Muscle layer of colon (tissue), 2 donors: ENCODE data around the gene CORO2A.

Experiments used
- H3K27ac ChIP-seq: one replicate; pipeline ENCODE4 v1.7.0; 2013; ENCODE audit warnings: low read depth, mild to moderate bottlenecking, low read length, moderate library complexity
- H3K27me3 ChIP-seq, 2 donors: one replicate each; pipeline ENCODE4 v1.7.0; 2013; ENCODE audit warnings: low read length in 2 of 2, mild to moderate bottlenecking in 2 of 2; ENCODE audit not compliant: insufficient read depth in 2 of 2, control insufficient read depth in 1 of 2
- H3K36me3 ChIP-seq: one replicate; pipeline ENCODE4 v1.7.0; 2013; ENCODE audit warnings: mild to moderate bottlenecking, low read length; ENCODE audit not compliant: insufficient read depth
- H3K4me1 ChIP-seq: one replicate; pipeline ENCODE4 v1.7.0; 2013; ENCODE audit warnings: mild to moderate bottlenecking, low read length; ENCODE audit not compliant: insufficient read depth
- H3K4me3 ChIP-seq, 2 donors: one replicate each; pipeline ENCODE4 v1.7.0; 2013; ENCODE audit warnings: low read length in 2 of 2, low read depth in 1 of 2, mild to moderate bottlenecking in 1 of 2, moderate library complexity in 1 of 2
- H3K9ac ChIP-seq: one replicate; pipeline ENCODE4 v1.7.0; 2013; ENCODE audit warnings: low read length
- H3K9me3 ChIP-seq: one replicate; pipeline ENCODE4 v1.7.0; 2013; ENCODE audit warnings: mild to moderate bottlenecking, low read length
- donor health status: abdominal sarcoma.
- donor health status: Adenocarcinoma of cecum.

Gene CORO2A

DNA sequence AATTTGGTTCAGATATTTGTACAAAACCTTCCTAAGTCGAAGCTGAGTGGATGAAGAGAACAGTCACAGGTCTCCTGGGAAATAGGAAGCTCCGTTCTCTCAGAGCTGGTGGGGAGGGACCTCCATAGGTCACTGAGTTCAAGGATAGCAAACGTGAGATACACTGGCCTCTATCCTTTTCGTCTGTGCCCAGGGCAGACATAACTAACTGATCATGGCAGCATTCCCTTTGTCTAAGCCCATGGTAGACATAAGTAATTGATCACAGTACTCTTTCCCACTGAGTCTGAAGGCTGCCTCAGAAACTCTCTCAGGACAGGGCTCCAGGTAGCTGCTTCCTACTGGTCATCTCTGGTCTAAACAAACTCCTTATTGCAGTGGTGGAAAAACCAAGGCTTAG lies 12.3 kb upstream of the CORO2A start:
- H3K4me1 ChIP-seq: no peaks in the 10 kb centered on the region
- H3K27me3 ChIP-seq: no peaks in the 10 kb centered on the region
- H3K9ac ChIP-seq: no peak overlapping the region
- no peaks in the 10 kb centered on the region for H3K36me3 ChIP-seq
- H3K9me3 ChIP-seq: no peaks in the 10 kb centered on the region
- no peak overlapping the region for H3K27ac ChIP-seq
- H3K4me3 ChIP-seq: no peak overlapping the region

DNA sequence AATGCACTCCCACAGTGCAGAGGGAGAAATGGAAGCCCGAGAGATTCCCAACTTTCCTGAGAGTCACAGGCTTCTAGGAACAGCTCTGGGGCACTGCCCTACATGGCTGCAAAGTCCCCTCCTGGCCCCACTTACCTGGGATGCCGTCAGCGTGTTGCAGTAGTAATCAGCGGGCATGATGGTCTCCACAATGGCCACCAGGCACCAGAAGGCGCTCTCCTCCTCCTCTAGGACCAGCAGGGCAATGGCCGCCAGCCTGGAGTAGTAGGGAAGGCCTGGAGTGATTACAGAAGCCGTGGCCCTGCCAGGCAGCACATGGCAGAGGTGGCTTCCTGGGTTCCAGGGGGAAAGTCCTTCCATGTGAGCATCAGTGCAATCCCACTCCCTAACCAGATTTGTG lies 10.7 kb upstream of the CORO2A start:
- H3K4me1 ChIP-seq: no peaks in the 10 kb centered on the region

DNA sequence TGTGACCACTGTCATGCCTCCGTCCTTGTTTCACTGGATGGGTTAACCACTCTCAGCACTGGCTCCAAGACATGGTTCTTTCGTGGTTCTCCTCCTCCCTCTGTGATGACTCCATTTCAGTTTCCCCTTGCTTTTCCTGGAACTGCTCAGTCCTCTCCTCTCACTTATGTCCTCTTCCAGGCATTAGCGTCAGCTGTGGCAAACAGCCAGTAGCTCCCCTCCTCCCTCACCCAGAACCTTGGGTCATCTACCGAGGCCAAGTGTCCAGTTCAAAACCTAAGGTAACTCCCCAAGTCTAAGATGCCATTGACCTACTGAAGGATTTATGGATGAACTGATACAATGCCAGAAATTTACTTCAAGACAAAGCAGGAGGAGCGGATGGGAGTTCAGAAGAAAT lies 9.8 kb upstream of the CORO2A start:
- Histone ChIP-seq H3K4me3 (no peak overlapping the region), H3K36me3 (no peaks in the 10 kb centered on the region), H3K27me3 (no peaks in the 10 kb centered on the region), H3K9me3 (no peaks in the 10 kb centered on the region), H3K4me1 (no peaks in the 10 kb centered on the region), H3K9ac (no peak overlapping the region), H3K27ac (no peak overlapping the region)

More for the DNA sequence above, 10.7 kb upstream of the CORO2A start:
- H3K27ac ChIP-seq: no peak overlapping the region
- H3K9me3 ChIP-seq: no peaks in the 10 kb centered on the region
- no peaks in the 10 kb centered on the region for H3K36me3 ChIP-seq
- no peaks in the 10 kb centered on the region for H3K27me3 ChIP-seq
- no peak overlapping the region for H3K4me3 ChIP-seq
- H3K9ac ChIP-seq: no peak overlapping the region

DNA sequence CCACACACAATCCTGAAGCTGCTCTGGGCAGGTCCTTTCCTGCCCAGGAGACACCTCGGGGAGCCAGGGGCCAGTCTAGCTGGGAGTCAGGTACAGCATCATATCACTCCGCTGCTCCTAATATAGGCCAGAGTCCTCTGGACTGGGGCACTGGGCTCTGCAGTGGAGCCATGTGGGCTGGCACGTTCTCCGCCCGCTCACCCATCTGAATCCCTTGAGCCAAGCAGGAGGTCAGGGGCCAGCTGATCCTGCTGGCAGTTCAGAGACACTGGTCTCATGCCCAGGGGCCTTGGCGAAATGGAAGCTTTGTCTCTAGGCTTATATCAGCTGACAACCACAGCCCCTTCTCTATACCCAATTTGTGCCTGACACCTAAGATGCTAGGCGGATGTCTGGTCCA lies 9.3 kb upstream of the CORO2A start:
- Histone ChIP-seq H3K27ac (no peak overlapping the region), H3K36me3 (no peaks in the 10 kb centered on the region), H3K9ac (no peak overlapping the region), H3K27me3 (no peaks in the 10 kb centered on the region), H3K4me1 (no peaks in the 10 kb centered on the region), H3K4me3 (no peak overlapping the region), H3K9me3 (no peaks in the 10 kb centered on the region)

DNA sequence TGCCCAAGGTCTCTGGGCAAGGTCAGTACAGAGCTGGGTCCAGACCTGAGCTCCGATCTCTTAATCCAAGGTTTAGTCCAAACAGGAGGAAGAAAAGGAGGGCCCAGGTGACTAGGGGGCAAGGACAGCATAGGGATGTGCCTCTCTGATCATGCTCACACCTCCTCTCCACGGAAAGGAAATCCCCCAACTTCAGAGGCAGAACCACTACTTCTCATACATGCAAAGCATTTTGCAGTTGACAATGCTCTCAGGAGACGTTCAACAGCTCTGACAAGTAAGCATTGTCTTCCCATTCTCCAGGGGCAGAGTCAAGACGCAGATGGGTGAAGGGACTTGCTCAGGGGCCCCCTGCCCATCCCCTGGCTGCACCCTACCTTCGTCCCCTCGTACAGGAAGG lies 8.7 kb upstream of the CORO2A start:
- Histone ChIP-seq H3K9me3 (no peaks in the 10 kb centered on the region), H3K27ac (no peak overlapping the region), H3K27me3 (no peaks in the 10 kb centered on the region), H3K4me1 (no peaks in the 10 kb centered on the region), H3K9ac (no peak overlapping the region), H3K4me3 (no peak overlapping the region), H3K36me3 (no peaks in the 10 kb centered on the region)

DNA sequence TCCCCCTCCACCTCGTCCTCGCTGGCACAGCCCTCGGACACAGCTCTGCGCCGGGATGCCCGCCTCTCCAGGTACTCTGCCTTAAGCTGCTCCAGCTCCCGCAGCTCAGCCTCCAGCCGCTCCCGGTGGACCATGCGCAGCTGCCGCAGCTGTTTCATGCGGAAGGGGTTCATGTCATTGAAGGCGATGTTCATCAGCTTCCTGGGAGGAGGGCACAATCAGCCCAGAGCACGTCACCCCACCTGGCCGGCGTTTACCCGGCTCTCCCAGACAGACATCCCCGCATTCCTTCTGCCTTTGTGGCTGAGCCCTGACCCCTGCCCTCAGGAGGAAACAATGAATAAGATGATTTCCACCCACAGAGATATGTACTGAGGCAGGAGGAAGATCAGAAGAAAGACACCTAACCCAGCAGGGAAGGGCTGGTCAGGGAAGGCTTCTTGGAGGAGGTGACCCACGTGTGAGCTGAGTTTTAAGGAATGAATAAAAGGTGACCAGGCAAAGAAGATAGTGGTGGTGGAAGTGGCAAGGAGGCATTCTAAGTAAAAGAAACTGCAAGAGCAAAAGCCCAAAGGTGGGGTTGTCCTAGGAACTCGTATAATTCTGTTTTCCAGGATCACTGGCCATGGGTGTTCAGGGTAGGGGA lies 7.1 kb upstream of the CORO2A start:
- no peaks in the 10 kb centered on the region for H3K4me1 ChIP-seq
- no peak overlapping the region for H3K27ac ChIP-seq
- no peak overlapping the region for H3K4me3 ChIP-seq
- H3K36me3 ChIP-seq: no peaks in the 10 kb centered on the region
- H3K27me3 ChIP-seq: no peaks in the 10 kb centered on the region
- H3K9me3 ChIP-seq: no peaks in the 10 kb centered on the region
- no peak overlapping the region for H3K9ac ChIP-seq

DNA sequence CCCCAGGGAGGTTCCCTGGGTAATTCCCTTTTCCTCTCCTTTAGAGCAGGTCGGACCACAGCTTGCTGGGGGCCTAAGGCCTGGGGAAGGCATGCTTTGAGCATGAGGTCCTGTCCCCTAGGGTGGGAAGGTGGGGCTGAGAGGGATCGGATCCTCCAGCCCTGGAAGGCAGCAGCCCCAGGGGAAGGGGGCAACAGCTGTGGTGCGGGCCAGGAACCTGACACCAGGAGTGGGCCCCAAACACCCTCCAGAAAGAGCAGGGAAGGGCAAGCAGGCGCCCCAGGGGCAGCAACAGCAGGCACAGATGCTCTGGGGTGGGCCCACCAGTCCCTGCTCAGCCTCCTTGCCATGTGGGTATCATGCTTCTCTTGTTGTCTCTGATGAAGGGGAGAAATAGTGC lies 3.2 kb upstream of the CORO2A start:
- Histone ChIP-seq H3K27ac (no peak overlapping the region), H3K36me3 (no peaks in the 10 kb centered on the region), H3K4me1 (no peaks in the 10 kb centered on the region), H3K27me3 (peaks cover 0 to 10% of the 10 kb centered on the region in 2 donors), H3K4me3 (no peak overlapping the region), H3K9me3 (no peaks in the 10 kb centered on the region), H3K9ac (no peak overlapping the region)

DNA sequence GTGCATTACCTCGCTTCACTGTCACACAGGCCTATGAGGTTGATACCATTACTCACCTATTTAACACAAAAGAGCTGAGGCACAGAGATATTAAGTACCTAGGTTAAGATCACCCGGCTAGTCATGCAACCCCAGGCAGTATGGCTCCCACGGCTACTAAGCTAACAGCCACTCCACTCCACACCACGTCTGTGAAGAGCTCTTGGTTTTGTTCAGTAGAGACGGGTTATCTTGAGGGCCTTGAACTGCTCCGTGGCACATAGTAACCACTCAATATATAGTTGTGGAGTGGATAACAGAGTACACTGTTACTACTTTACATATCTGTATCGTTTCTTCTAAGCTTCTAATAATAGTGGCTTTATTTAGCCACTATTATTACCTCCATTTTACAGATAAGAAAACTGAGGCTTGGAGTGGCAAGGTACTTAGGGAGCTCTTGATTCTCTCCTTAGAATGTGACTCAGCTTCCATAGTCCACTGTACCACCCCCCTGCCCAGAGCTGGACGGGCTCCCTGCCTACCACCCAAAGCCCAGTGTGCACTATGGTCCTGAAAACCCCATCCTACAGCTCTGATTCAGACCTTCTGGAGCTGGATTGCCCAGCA lies 1.0 kb upstream of the CORO2A start:
- H3K9me3 ChIP-seq: no peaks in the 10 kb centered on the region
- no peak overlapping the region for H3K27ac ChIP-seq
- no peaks in the 10 kb centered on the region for H3K4me1 ChIP-seq

DNA sequence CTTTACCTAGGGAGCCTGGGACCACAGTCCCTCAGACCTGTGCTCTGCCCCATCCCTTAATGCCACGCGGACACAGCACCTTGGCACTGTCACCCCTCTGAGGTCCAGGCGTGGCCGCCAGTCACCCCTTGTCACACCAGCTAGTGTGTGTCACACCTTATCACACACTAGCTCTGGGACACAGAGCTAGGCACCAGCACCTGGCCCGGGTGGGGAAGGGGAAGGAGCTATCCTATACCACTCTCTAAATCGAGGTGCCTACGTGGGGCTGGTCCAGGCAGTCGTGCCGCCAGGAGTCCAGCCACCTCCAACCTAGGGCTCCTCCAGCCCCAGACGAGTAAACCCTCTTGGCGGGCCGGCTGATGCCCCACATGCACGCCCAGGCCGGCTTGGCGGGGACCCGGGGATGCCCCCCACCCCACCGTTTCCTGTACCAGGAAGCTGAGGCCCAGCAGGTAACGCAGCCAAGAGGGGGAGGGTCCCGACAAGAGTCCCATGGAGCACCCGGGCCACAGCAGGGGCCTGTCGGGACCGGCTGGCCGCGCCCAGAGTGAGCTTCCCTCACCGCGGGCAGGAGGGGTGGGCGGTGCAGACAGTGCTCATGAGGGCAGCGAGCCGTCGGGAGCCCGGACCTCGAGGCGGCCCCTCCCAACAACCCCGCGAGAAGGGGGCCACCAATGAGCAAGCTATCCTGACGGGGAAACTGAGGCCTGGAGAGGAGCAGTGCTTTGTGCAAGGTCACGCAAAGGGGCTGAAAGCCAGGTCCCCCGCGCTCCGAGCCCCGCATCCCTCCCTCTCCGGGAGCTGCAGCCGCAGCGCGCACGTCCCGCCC lies 550 bp downstream of the CORO2A start:
- Histone ChIP-seq H3K4me1 (no peaks in the 10 kb centered on the region), H3K36me3 (no peaks in the 10 kb centered on the region), H3K27me3 (peaks cover 0 to 10% of the 10 kb centered on the region in 2 donors), H3K4me3 (peak overlapping the region; percentile 8 to 41), H3K9me3 (no peaks in the 10 kb centered on the region), H3K27ac (no peak overlapping the region), H3K9ac (no peak overlapping the region)

More for the DNA sequence above, 1.0 kb upstream of the CORO2A start:
- no peak overlapping the region for H3K9ac ChIP-seq
- no peaks in the 10 kb centered on the region for H3K36me3 ChIP-seq
- H3K4me3 ChIP-seq: peak overlapping the region; percentile 47 to 52
- peaks cover 0 to 10% of the 10 kb centered on the region in 2 donors for H3K27me3 ChIP-seq

DNA sequence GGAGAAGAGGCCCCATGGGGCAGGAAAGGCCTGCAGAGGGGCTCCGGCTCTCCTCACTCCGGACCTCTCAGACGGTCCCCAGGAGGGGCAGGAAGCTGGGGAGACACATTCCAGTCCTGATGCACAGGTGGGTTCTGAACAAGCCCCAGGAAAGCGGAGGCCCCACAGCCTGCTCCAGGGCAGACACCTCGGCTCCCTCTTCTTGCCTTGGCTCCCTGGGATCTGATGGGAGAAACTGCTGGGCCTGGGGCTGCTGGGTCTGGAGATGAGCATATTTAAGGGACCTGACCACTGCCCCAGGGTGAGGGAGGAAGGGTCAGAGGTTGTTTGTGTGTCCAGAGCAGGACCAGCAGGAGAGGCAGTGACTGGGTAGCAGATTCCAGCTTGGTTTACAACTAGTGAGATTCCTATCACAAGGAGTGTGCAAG lies 1.2 kb downstream of the CORO2A start:
- Histone ChIP-seq H3K9me3 (no peaks in the 10 kb centered on the region), H3K36me3 (no peaks in the 10 kb centered on the region), H3K4me3 (no peak overlapping the region), H3K9ac (no peak overlapping the region), H3K4me1 (no peaks in the 10 kb centered on the region), H3K27me3 (peaks cover 0 to 10% of the 10 kb centered on the region in 2 donors), H3K27ac (no peak overlapping the region)

DNA sequence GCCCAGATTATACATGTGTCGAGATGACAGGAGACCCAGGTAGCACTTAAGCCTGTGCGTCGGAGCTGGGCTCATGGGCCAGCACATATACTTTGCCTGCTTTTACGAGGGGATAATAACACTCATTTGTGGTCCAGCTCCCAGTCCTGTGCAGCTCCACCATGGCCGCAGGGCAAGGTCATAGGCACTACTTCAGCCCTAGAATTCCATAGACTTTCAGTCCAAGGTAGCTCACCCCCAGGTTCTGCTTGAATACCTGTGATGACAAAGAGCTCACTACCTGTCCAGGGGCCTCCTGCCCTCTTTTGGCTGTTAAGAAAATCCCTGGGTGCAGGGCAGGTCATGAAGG lies 1.7 kb downstream of the CORO2A start:
- H3K27me3 ChIP-seq: peaks cover 0 to 10% of the 10 kb centered on the region in 2 donors
- no peak overlapping the region for H3K9ac ChIP-seq
- no peaks in the 10 kb centered on the region for H3K4me1 ChIP-seq
- H3K36me3 ChIP-seq: no peaks in the 10 kb centered on the region
- H3K9me3 ChIP-seq: no peaks in the 10 kb centered on the region
- no peak overlapping the region for H3K27ac ChIP-seq
- H3K4me3 ChIP-seq: no peak overlapping the region
